HG02759 (cell line): Measurements from ENCODE around the gene SIRPB1.
"Not testable (repeated sequence)": the region's sequence is repeated elsewhere in the genome, so short reads cannot be mapped to it uniquely, and the experiment has no call there.

Source experiments
- ATAC-seq: cut with Tn5 transposase; IDR thresholded peaks from one replicate; pipeline ENCODE4 v1.9.1; 2021; ENCODE audit warnings: mild to moderate bottlenecking, moderate library complexity; ENCODE audit not compliant: unreplicated experiment

Gene SIRPB1

DNA sequence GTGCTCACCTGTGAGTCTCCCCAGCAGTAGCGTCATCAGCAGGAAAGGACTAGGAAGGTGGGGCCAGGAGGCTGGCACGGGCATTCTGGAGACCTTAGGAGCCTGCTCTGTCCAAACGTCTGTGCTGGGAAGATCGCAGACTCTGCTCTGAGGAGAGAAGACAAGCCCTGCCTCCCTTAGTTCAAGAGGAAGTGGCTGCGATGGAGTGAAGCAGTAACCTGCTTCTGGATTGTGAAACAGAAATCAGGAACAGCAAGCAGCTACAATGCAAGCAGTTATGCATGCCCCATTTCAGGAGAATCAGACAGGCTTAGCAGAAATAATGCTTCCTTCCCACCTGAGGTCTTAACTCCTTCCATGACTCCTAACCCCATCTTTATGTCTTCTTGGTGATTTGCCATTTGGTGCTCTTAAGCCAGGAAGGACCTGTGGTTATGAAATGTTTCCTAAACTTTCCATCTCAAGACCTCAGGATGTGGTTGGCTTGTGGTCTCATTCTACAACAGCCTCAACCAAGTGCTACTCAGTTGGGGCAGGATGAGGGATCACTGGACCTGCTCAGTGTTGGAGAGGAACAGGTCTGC is at the start of gene SIRPB1:
SIRPB1 (minus strand) TSS at position 149 of the 584 bp plus-strand sequence; CDS start at position 84, 65 bp downstream.
- no peak for ATAC-seq

DNA sequence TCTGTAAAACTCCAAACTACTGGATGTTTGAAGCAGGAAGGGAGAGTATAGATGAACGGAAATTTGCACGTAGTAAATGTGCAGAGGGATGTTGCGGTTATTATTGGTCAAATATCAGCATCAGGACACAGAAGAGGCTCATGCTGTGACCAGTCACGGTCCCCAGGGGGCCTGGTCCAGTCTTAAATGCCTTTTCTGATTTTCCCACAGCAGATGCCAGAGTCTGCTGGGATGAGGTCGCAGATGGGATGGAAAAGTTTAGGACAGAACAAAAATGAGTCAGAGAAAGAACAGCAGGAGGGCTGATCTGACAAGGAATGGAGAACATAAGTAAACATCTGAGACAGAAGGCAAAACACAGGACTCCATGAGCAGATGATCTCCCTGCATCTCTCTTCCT is 49.5 kb upstream of the SIRPB1 start:
- no peak for ATAC-seq

DNA sequence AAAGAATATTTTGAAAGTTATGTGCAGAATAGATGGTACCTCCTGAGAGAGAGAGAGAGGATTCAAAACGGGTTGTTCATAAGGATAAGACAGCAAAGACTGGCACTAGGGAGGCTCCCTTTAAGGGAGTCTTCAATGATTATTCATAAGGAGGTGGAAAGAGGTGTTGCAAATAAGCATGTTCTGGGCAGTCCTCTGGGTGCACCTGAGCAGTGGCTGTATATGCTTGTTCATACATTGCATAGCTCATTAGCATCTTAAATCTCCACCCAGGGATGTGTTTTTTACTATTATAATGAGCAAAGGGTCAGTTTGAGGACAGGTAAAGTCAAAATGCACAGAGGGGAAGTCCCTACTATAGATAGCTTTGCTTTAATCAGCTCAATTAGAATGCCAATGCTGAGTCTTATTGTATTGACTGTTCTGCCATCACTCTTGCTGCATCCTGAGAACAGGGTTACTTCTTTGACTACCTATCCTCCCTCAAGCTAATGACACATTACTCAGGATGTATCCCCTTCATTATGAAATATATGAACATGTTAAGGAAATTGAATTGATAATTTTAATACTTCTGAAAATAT is 47.8 kb upstream of the SIRPB1 start:
- ATAC-seq = no peak

DNA sequence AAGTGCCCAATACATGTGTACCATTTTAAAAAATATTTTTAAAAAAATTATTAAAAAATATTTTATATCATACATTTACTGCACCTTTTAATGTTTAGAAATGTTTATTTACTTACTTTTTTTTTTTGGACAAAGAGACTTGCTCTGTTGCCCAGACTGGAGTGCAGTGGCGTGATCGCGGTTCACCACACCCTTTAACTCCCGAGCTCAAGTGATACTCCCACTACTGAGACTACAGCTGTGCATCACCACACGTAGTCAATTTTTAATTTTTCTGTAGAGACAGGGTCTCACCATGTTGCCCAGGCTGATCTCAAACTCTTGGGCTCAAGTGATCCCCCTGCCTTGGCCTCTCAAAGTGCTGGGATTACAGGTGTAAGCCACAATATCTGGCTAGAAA is 47.0 kb upstream of the SIRPB1 start:
- no peak for ATAC-seq

DNA sequence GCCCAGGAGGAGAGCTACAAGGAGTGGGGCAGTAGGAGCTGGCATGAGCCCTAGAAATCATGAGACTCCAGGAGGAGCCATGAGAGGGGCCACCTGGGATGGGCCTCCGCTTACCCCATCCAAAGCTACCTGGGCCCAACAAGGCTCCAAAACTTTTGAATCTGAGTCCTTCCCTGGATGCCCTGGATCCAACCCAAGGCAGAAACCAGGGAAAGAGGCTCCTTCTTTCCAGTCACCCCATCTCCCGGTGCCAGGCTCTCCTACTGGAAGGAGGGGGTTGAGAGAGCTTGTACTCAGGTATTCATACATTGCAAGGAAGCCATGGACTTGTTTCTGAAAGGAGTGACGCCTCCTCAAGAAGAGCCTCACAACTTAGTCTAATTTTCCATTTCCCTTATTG is 45.5 kb upstream of the SIRPB1 start:
- ATAC-seq = no peak

DNA sequence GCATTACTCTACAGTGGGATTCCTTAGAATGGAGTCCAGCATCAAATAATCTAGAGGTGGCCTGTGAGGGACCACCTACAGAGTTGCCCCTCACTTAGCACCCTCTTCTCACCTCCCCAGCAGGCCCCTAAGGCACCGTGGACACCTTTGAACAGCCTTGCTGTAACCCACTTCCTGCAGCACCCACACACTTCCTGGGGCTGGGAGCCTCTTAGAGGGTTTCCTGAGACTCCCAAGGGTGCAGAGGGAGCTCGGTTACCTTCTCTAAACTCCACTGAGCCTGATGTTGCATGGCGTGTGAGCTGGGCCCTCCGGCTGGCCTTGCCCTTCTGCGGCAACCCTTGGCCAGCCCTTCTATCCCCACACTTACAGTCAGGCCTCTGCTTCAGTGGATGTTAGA is 45.1 kb upstream of the SIRPB1 start:
- peak; percentile 56 for ATAC-seq

DNA sequence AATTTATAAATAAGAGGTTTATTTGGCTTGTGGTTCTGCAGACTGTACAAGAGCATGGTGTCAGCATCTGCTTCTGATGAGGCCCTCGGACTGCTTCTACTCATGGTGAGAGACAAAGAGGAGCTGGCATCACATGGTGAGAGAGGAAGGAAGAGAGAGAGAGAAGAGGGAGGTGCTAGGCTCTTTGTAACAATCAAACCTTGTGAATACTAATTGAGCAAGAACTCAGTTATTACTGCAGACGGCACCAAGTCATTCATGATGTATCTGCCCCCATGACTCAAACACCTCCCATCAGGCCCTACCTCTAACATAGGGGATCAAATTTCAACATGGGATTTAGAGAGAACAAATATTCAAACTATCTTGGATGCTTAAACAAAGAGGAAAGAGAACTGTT is 44.1 kb upstream of the SIRPB1 start:
- ATAC-seq = no peak

DNA sequence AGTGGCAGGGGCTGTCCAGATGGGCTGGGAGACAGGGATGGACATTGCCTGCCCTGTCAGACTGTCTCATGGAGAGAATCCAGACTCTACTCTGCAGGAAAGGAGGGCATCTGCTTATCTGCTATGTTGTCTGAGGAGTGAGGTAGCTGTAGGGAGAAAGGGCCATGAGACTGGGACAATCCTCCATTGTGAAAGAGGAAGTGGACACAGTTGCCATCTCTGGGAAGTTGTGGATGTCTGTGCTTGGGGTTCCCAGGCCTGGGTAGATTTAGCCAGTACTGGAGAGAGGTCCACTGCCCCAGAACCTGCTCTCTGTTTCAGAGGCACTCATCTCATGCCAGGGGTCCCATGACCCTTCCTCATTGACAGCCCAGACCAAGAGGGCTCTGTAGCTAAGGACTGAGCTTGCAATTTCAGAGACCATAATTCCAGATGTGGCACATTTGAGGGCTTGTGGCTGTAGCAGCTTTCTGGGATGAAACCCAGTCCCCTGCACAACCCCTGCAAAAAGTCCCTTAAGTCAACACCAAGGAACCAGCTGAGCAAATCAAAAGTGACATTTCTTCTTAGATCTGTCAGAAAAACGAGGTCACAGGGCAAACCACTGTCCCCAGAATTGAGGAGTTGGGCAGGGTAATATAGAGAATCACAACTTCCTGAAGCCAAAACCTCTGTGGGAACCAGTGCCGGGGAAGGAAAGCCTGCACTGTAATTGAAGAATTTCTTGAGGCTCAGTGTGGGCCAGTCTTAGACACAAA is 41.9 kb upstream of the SIRPB1 start:
- ATAC-seq = no peak

DNA sequence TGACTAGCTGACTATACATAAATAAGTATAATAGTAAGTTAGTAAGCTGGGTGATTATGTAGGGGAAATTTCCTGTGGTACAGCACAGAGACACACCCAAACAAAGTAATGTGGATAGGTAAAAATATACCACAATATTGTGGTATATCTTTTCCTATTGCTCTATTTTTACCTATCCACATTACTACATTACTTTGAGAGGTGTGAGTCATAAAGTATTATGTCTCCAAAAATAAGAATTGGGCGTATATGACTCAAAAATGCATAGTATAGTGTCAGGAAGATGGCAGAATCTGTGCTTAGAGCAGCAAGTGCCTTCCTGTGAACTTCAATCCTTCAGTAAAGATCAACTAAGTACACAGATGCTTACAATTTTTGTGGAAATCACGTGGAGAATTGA is 40.4 kb upstream of the SIRPB1 start:
- no peak for ATAC-seq

DNA sequence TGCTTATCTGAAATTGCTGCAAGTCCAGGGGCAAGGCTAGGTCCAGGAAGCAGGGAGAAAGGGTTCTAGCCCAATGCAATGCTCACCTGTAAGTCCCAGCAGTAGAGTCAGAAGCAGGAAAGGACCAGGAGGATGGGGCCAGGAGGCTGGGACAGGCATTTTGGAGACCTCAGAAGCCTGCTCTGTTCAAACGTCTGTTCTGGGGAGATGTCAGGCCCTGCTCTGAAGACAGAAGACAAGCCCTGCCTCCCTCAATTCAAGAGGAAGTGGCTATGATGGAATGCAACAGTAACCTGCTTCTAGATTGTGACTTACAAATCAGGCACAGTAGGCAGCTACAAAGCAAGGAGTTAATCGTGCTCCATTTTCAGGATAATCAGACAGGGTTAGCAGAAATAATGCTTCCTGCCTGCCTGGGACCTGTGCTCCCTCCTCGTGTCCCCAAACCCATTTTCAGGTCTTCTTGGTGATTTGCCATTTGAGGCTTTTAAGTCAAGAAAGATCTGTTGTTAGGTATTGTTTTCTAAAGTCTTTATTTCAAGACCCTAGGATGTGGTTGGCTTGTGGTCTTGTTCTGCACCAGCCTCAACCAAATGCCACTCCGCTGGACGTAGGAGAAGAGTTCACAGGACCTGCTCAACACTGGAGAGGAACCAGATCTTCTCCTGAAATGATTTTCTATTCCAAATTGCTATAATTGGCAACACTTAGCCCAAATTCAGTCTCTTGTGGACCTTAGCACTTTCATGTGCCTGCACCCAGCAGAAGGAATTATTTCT is 37.9 kb upstream of the SIRPB1 start, which contains the start of gene SIRPG:
SIRPG (minus strand) TSS at position 224 of the 779 bp plus-strand sequence; CDS start at position 159, 65 bp downstream.
- ATAC-seq = no peak

DNA sequence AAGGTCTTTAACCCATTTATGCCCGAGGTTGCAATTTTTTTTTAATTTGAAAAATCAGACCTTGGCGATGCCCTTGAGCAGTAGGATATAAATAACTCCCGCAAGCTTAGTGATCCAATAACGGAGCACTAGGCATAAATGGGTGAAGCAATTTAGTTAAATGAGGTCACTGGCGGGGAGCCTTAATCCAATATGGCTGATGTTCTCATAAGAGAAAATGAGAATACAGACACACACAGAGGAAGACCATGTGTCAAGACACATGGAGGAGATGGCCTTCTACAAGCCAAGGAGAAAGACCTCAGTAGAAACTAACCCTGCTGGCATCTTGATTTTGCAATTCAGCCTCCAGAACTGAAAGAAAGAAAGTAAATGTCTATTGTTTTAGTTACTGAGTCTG is 37.0 kb upstream of the SIRPB1 start:
- ATAC-seq = no peak

DNA sequence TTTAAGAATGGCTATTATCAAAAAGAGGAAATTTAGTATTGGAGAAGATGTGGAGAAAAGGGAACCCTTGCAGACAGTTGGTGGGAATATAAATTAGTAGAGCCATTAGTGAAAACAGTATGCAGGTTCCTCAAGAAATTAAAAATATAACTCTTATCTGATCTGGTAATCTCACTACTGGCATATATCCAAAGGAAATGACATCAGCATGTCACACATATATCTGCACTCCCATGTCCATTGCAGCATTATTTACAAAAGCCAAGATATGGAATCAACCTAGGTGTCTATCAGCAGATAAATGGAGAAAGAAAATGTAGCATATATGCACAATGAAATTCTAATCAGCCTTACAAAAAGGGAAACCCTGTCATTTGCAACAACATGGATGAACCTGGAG is 35.2 kb upstream of the SIRPB1 start:
- no peak for ATAC-seq

DNA sequence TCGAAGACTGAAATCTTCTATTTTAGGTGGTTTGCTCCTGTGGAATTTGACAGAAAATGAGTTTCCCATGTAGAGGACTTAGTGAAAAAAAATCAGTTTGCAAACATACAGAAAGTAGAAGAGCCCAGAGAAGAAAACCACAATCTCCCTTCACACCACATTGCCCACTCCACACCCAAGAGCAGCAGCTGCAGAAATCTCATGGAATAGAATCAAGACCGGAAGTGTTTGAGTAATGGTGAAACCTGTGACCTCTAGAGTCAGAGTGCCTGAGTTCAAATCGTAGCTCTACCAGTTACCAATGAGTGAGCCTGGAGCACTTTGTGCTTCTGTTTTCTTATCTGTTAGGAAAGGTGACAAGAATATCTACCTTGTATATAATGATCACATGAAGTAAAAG is 33.2 kb upstream of the SIRPB1 start:
- ATAC-seq = no peak

DNA sequence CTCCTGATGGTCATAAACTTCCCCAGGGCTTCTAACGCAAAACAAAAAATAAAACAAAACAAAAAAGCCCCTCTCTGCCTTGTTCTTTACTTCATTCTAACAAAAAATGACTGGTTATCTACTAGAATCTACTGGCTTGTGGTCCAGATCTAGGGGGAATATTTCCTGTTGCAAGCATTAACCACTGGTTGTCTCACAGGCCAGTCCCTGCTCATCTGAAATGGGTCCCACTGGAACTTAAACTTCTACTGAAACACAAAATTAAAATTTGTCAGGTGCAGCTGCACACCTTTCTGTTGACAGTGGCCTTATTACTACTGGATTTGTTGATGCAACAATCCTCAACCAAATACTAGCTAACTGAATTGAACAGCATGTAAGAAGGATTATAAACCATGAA is 32.3 kb upstream of the SIRPB1 start:
- no peak for ATAC-seq

DNA sequence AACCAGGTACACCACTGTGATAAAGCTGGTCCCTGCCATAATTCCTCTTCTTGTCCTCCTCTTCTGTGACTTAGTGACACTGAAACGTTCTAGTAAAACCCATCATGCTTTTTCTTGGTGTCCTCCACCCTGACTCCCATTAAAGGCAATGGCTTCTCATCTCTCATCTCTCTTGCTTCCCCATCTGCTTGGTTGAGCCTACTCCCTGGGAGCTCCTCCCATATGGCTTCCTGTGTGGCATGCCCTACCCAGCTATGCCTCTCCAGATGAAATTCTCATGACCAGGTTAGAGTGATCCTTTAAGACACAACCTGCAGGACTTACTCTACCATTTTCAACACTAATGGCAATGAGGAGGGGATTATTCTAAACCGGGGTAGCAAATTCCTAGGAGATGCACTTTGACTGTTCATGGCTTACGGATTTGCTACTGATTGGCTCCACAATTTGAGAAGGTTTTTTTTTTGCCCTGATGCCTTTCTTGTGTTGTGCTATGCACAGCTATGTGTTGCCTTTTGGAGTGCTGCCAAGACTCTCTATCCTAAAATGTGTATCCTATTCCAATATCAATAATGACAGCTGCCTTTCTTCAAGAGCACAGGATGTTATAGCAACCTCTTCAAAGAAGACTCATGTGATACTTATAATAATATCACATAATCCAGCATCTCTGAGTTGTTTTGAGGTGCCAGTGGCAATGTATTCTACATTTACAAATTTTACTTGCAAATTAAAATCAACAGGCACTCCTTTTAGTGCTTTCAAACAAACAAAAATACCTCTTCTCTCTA is 31.7 kb upstream of the SIRPB1 start:
- no peak for ATAC-seq

DNA sequence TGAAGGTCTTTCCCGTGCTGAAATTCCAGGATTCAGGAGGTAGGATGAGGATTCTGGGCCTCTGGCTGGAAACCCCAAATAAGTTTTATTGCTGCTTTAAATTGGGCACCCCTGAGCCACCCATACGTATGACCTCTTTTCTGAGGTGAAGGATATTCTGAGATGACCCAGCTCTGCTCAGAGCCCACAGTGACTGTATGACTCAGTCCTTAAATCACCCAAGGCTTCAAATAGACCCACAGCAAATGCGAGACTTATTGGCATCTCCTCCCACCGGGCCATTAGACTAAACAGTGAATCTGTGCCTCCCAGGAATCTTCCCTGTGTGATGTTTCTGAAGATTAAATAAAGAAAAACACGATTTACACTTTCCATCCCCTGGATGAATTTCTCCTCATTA is 28.3 kb upstream of the SIRPB1 start:
- ATAC-seq = no peak

DNA sequence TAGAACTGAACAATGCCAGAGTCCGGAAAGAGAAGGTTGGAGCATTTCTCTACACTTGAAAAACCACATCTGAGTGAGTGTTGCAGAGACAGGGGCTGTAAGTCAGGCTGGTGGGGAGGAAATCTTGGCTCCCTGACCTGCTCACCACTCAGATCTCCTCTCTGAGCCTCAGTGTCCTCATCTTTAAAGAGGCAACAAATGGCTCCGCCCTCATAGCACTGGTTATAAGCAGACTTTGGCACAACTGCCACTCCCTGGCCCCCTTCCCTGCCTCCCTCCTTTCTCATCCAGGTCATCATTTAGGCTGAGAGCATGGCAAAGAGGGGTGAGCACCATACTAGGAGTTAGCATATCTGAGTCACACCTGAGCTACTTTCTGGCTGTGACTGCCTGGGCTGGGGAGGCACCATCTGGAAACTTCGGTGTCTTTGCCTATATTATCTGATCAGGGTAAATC is 27.2 kb upstream of the SIRPB1 start:
- no peak for ATAC-seq

DNA sequence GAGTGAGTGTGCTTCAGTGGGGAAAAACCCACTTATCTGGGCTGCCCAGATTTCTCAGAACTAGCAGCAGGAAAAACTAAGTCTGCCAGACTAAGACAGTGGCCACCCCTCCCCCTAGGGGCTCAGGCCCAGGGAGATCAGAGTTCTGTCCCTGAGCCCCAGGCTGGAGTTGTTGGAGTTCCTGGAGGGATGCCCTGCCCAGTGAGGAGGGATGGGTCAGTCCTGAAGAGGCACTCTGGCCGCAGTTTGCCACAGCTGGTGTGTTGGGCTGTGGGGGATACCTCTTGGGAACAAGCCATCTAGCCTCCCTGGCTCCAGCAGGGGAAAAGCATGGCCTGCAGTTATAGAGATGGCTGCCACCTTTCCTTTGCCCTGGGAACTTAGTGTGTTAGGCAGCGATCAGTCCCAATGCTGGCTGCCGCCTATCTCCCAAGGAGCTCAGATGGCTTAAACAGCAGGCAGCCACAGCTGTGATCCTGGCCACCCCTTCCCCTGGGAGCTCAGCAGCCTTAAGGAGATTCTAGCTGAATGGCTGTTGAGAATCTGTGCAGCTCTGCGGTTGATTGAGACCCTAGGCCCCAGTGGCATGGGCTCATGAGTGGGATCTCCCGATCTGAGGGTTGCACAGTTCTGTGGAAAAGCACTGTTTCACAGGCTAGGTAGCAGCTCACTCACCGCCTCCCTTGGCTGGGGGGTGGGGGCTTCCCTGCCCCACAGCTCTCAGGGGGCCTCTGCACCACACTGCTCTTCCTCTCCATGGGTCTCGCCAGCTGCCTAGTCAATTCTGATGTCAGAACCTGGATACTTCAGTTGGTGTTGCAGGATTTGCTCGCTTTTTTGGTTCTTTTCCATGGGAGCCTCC is 24.5 kb upstream of the SIRPB1 start:
- no peak for ATAC-seq

DNA sequence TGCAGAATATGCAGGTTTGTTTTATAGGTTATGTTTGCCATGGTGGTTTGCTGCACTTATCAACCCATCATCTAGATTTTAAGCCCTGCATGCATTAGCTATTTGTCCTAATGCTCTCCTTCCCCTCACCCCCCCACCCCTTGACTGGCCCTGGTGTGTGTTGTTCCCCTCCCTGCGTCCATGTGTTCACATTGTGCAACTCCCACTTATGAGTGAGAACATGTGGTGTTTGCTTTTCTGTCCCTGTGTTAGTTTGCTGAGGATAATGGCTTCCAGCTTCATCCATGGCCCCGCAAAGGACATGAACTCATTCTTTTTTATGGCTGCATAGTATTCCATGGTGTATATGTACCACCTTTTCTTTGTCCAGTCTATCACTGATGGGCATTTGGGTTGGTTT is 18.8 kb upstream of the SIRPB1 start:
- not testable (repeated sequence) for ATAC-seq

DNA sequence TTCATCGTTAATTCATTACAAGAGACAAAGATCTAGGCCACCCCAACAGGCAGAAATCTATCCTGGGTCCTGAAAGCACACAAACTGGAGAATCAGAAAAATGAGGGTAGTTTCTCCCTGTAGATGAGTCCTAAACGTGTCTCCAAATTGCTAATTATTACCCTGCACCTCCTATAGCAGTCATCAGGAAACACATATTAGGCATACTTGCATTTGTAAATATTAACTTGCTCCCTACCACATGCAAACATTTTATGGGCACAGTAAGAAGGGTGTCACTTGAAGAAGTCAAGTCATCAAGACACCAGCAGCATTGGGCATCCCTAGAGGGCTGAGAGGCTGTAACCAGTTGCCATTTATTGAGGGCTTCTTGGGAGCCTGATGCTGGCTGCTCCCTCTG is 17.9 kb upstream of the SIRPB1 start:
- no peak for ATAC-seq
